ENCODE data around the gene CDH24. TPM values are rescaled to one million over a fixed set of nuclear protein-coding genes. Genes with fewer than 3 reads are reported as not detected.

The CDH24 gene
- total and polyA plus RNA-seq, 2 of the 13 experiments (the other 11 are each of a cell fraction or from before 2014, with no cell fraction given) = 0.69 to 0.99 TPM

DNA sequence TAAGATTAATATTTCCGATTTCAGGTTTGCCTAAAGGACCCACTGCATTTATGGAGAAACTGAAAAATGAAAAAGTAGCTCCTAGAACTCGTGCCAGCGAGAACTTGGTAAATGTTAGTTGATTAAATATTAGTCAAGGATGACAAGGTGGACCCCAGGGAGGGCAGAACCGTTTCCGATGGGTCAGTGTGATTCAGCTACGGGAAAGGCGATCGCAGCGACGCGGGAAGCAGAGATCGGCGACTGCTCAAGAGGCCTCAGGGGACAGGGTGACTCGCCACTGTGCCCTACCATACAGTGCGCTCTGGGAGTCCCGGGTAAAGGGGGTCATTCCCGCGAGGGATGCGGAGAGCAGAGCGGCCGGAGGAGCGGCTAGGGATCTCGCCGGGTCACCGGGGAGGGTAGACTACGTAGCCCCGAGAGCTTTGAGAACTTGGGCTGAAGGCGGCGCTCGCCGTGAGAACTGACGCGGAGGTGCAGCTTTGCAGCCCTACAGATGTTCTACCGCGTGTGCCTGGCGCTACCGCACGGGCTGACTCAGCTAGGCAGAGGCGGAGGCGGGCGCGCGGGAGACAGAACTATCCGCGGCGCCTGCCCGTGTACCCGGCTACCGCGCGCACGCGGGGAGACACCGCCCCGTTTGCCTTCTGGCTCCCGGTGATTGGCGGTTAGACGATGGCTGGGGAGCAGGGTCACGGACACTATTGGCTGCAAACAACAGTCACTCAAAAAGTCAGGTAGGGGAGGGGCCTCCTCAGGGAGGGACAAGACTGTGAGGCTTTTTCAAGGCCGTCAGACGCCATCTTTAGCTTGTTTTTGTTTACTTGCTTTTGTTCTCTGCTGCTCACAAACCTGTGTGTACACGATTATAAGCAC lies 50.5 kb downstream of the CDH24 start (continued):
- peak; percentile 94; the same call in 1 of the 2 replicates for TF ChIP-seq REXO4 (CRISPR knock-in tag; IDR thresholded peaks at IDR 0.05; ENCODE audit: borderline replicate concordance)
- peak; percentile 97 for TF ChIP-seq KAT8 (CRISPR knock-in tag; IDR thresholded peaks at IDR 0.05)
- peak; percentile 98 for TF ChIP-seq HES4 (CRISPR knock-in tag; IDR thresholded peaks at IDR 0.05; ENCODE audit: borderline replicate concordance)
- TF ChIP-seq DRAP1 (CRISPR knock-in tag; IDR thresholded peaks at IDR 0.05) = peak; percentile 97
- TF ChIP-seq ZNF850 (CRISPR knock-in tag; conservative IDR thresholded peaks at IDR 0.05) = no peak
- peak; percentile 98 for TF ChIP-seq ZNF557 (CRISPR knock-in tag; IDR thresholded peaks at IDR 0.05)
- peak; percentile 99 for TF ChIP-seq KLF6 (CRISPR knock-in tag; IDR thresholded peaks at IDR 0.05)
- no peak; the same call in 1 of the 2 replicates for TF ChIP-seq ZNF652 (CRISPR knock-in tag; IDR thresholded peaks at IDR 0.05; ENCODE audit: borderline replicate concordance, low read depth)
- TF ChIP-seq AGO2 (optimal IDR thresholded peaks at IDR 0.05; ENCODE audit: low read depth, low read length) = peak; percentile 98
- TF ChIP-seq SYNCRIP (IDR thresholded peaks at IDR 0.05; ENCODE audit: insufficient read depth, low read depth, low read length) = no peak
- TF ChIP-seq TMF1 (CRISPR knock-in tag; IDR thresholded peaks at IDR 0.05; ENCODE audit: low read depth) = peak; percentile 99
- TF ChIP-seq DR1 (CRISPR knock-in tag; IDR thresholded peaks at IDR 0.05) = peak; percentile 92; the same call in 1 of the 2 replicates
- TF ChIP-seq HNF4A (CRISPR knock-in tag; IDR thresholded peaks at IDR 0.05) = peak; percentile 62
- TF ChIP-seq ZMAT3 (CRISPR knock-in tag; conservative IDR thresholded peaks at IDR 0.05) = peak; percentile 99
- TF ChIP-seq MBD4 (IDR thresholded peaks at IDR 0.05; ENCODE audit: borderline replicate concordance, low read length) = 0 out of 2 replicates have a peak, but pooled peaks have one; percentile 5
- TF ChIP-seq SATB2 (CRISPR knock-in tag; IDR thresholded peaks at IDR 0.05) = peak; percentile 91; the same call in 1 of the 2 replicates
- peak; percentile 83; the same call in 1 of the 2 replicates for TF ChIP-seq MIER2 (CRISPR knock-in tag; IDR thresholded peaks at IDR 0.05)
- peak; percentile 97; the same call in 1 of the 2 replicates for TF ChIP-seq ZNF543 (CRISPR knock-in tag; IDR thresholded peaks at IDR 0.05)
- no peak for TF ChIP-seq SMC3 (IDR thresholded peaks at IDR 0.05; ENCODE audit: low read length)
- TF ChIP-seq ZNF784 (CRISPR knock-in tag; IDR thresholded peaks at IDR 0.05; ENCODE audit: borderline replicate concordance) = peak; percentile 99
- peak; percentile 98 for TF ChIP-seq SAP130 (CRISPR knock-in tag; IDR thresholded peaks at IDR 0.05; ENCODE audit: low read depth)
- TF ChIP-seq, protein P1, sequence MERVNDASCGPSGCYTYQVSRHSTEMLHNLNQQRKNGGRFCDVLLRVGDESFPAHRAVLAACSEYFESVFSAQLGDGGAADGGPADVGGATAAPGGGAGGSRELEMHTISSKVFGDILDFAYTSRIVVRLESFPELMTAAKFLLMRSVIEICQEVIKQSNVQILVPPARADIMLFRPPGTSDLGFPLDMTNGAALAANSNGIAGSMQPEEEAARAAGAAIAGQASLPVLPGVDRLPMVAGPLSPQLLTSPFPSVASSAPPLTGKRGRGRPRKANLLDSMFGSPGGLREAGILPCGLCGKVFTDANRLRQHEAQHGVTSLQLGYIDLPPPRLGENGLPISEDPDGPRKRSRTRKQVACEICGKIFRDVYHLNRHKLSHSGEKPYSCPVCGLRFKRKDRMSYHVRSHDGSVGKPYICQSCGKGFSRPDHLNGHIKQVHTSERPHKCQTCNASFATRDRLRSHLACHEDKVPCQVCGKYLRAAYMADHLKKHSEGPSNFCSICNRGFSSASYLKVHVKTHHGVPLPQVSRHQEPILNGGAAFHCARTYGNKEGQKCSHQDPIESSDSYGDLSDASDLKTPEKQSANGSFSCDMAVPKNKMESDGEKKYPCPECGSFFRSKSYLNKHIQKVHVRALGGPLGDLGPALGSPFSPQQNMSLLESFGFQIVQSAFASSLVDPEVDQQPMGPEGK (CRISPR knock-in tag; IDR thresholded peaks at IDR 0.05) = peak; percentile 91
- TF ChIP-seq, protein P2, sequence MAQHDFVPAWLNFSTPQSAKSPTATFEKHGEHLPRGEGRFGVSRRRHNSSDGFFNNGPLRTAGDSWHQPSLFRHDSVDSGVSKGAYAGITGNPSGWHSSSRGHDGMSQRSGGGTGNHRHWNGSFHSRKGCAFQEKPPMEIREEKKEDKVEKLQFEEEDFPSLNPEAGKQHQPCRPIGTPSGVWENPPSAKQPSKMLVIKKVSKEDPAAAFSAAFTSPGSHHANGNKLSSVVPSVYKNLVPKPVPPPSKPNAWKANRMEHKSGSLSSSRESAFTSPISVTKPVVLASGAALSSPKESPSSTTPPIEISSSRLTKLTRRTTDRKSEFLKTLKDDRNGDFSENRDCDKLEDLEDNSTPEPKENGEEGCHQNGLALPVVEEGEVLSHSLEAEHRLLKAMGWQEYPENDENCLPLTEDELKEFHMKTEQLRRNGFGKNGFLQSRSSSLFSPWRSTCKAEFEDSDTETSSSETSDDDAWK (CRISPR knock-in tag; IDR thresholded peaks at IDR 0.05) = no peak
- TF ChIP-seq ZNF224 (CRISPR knock-in tag; IDR thresholded peaks at IDR 0.05) = peak; percentile 99
- TF ChIP-seq SP2 (CRISPR knock-in tag; IDR thresholded peaks at IDR 0.05) = peak; percentile 100
- TF ChIP-seq ELF3 (CRISPR knock-in tag; IDR thresholded peaks at IDR 0.05) = peak; percentile 94
- peak; percentile 95 for TF ChIP-seq NR1H2 (CRISPR knock-in tag; IDR thresholded peaks at IDR 0.05; ENCODE audit: borderline replicate concordance, low read depth)
